Thoracic aorta (tissue), 2 donors: ENCODE measurements around the gene PUS3. TPM values are rescaled to one million over a fixed set of nuclear protein-coding genes. Genes with fewer than 3 reads are reported as not detected.

Experiments
- ATAC-seq: fragments of 150-250 bp; one replicate; pipeline ENCODE4 v1.8.0; 2017; ENCODE audit warnings: low read depth; ENCODE audit not compliant: insufficient number of reproducible peaks, low FRiP score
- DNase-seq: peaks from one replicate; pipeline ENCODE4 v3.0.0-alpha.2; 2020; ENCODE audit warnings: low spot score
- H3K27ac ChIP-seq, 2 donors: fragments of 200-600 bp; sonication (generic); 1 replicate in 1 of 2; 2 replicates in 1 of 2; pipeline ENCODE4 v1.5.1; 2016; ENCODE audit warnings: mild to moderate bottlenecking in 2 of 2, moderate library complexity in 2 of 2
- H3K27me3 ChIP-seq: fragments of 200-600 bp; sonication (generic); replicated peaks from 2 replicates; pipeline ENCODE4 v1.6.0; 2016; ENCODE audit warnings: mild to moderate bottlenecking; ENCODE audit not compliant: insufficient read depth
- H3K36me3 ChIP-seq: fragments of 200-600 bp; sonication (generic); one replicate; pipeline ENCODE4 v1.5.1; 2016
- H3K4me1 ChIP-seq, 2 donors: fragments of 200-600 bp; sonication (generic); 1 replicate in 1 of 2; 2 replicates in 1 of 2; pipeline versions ENCODE4 v1.5.1 to v1.6.0; 2016; ENCODE audit warnings: low read depth in 2 of 2, mild to moderate bottlenecking in 1 of 2; ENCODE audit not compliant: control insufficient read depth in 1 of 2
- H3K4me3 ChIP-seq: fragments of 200-600 bp; sonication (generic); 2 replicates; pipeline ENCODE4 v1.5.1; 2016; ENCODE audit warnings: mild to moderate bottlenecking
- H3K9me3 ChIP-seq: fragments of 200-600 bp; sonication (generic); 2 replicates; pipeline ENCODE4 v1.5.1; 2016
- CTCF ChIP-seq: fragments of 200-600 bp; sonication (generic); IDR thresholded peaks from one replicate; pipeline ENCODE4 v1.5.1; 2019; ENCODE audit warnings: antibody characterized with exemption
- total RNA-seq, 2 donors: library from RNA; depleted of rRNA; stranded (reverse); fragments of >200 nt; gene quantifications; one replicate each; pipeline versions ENCODE4 v1.1.0 to v1.2.3, GENCODE V29; 2016

PUS3 gene
- total RNA-seq = 10 to 100 TPM in 1 of 2 donors, 1 to 10 TPM in 1; 1.6 to 16.9 TPM

GRCh38 chr11:125902927-125903710 lies at the start of gene PUS3:
TSS of gene PUS3 (minus strand) at chr11:125903206. CDS start at chr11:125896284, 6,922 bp downstream.
- Histone ChIP-seq H3K36me3 (peaks cover 5% of the 10 kb centered on the region), H3K27ac (peak within 1 kb of the TSS; percentile 81 to 83), H3K9me3 (no peaks in the 10 kb centered on the region), H3K27me3 (peaks cover 7% of the 10 kb centered on the region), H3K4me1 (peaks cover 14 to 19% of the 10 kb centered on the region in 2 donors), H3K4me3 (peak within 1 kb of the TSS; percentile 91)
- ATAC-seq (peak; percentile 57), DNase-seq (peak; percentile 79)
- no peak for TF ChIP-seq CTCF

GRCh38 chr11:125952559-125952958 lies 49.6 kb upstream of the PUS3 start:
- Histone ChIP-seq H3K27ac (no peak overlapping the region), H3K27me3 (no peaks in the 10 kb centered on the region), H3K4me3 (no peak overlapping the region), H3K36me3 (no peaks in the 10 kb centered on the region), H3K4me1 (no peaks in the 10 kb centered on the region), H3K9me3 (no peaks in the 10 kb centered on the region)
- DNase-seq (no peak), ATAC-seq (no peak)
- no peak for TF ChIP-seq CTCF

- no peaks in the 10 kb centered on the region for H3K9me3 ChIP-seq
- no peak for TF ChIP-seq CTCF
- no peak overlapping the region for H3K4me3 ChIP-seq
- no peaks in the 10 kb centered on the region for H3K36me3 ChIP-seq
- H3K27me3 ChIP-seq = no peaks in the 10 kb centered on the region
- ATAC-seq (no peak), DNase-seq (no peak)
- H3K27ac ChIP-seq = no peak overlapping the region
- no peaks in the 10 kb centered on the region for H3K4me1 ChIP-seq
Measured at GRCh38 chr11:125951731-125952130, 48.7 kb upstream of the PUS3 start.

GRCh38 chr11:125950696-125951651 lies 48.0 kb upstream of the PUS3 start:
- H3K27me3 ChIP-seq = no peaks in the 10 kb centered on the region
- H3K36me3 ChIP-seq = no peaks in the 10 kb centered on the region
- H3K4me1 ChIP-seq = no peaks in the 10 kb centered on the region
- H3K4me3 ChIP-seq = no peak overlapping the region
- H3K27ac ChIP-seq = no peak overlapping the region
- TF ChIP-seq CTCF = no peak
- no peak for DNase-seq
- no peaks in the 10 kb centered on the region for H3K9me3 ChIP-seq
- no peak for ATAC-seq

- Histone ChIP-seq H3K36me3 (no peaks in the 10 kb centered on the region), H3K4me3 (no peak overlapping the region), H3K27ac (no peak overlapping the region), H3K4me1 (no peaks in the 10 kb centered on the region), H3K27me3 (no peaks in the 10 kb centered on the region), H3K9me3 (no peaks in the 10 kb centered on the region)
- DNase-seq = no peak
- no peak for ATAC-seq
- TF ChIP-seq CTCF = no peak
Measured at GRCh38 chr11:125950178-125950490, 47.1 kb upstream of the PUS3 start.
